A549 (cell line): Measurements from ENCODE around the gene ITIH3.

Source experiments
- MAZ ChIP-seq: fragments of 150-350 bp; IDR thresholded peaks from 2 replicates; pipeline ENCODE4 v1.6.1; 2014; ENCODE audit warnings: antibody characterized with exemption, low read depth, low read length, borderline replicate concordance
- POLR2A ChIP-seq: IDR thresholded peaks from 2 replicates; pipeline ENCODE4 v1.6.1; 2012; ENCODE audit warnings: mild to moderate bottlenecking, low read length
- RFX5 ChIP-seq: fragments of 450-650 bp; IDR thresholded peaks from 2 replicates; pipeline ENCODE4 v1.7.1; 2014; ENCODE audit warnings: antibody characterized with exemption, mild to moderate bottlenecking, moderate library complexity
- SMC3 ChIP-seq: fragments of >200 bp; sonication (Bioruptor Twin); formaldehyde crosslinking; IDR thresholded peaks from 3 replicates; pipeline ENCODE4 v1.6.1; 2018; ENCODE audit warnings: inconsistent platforms
- TF ChIP-seq, protein P1 (sequence below): fragments of 200-600 bp; sonication (generic); IDR thresholded peaks from 2 replicates; pipeline ENCODE4 v1.6.1; 2016; ENCODE audit warnings: antibody characterized with exemption, mild to moderate bottlenecking, moderate library complexity
- TF ChIP-seq, protein P2 (sequence below): fragments of >200 bp; sonication (Bioruptor Twin); formaldehyde crosslinking; IDR thresholded peaks from 3 replicates; pipeline ENCODE4 v1.5.1; 2016
- TF ChIP-seq, protein P3 (sequence below): IDR thresholded peaks from 2 replicates; pipeline ENCODE4 v1.6.1; 2012; ENCODE audit warnings: low read depth, borderline replicate concordance

GRCh38 chr3:52856666-52857065, 62.1 kb downstream of the ITIH3 start:
- TF ChIP-seq, protein P1, sequence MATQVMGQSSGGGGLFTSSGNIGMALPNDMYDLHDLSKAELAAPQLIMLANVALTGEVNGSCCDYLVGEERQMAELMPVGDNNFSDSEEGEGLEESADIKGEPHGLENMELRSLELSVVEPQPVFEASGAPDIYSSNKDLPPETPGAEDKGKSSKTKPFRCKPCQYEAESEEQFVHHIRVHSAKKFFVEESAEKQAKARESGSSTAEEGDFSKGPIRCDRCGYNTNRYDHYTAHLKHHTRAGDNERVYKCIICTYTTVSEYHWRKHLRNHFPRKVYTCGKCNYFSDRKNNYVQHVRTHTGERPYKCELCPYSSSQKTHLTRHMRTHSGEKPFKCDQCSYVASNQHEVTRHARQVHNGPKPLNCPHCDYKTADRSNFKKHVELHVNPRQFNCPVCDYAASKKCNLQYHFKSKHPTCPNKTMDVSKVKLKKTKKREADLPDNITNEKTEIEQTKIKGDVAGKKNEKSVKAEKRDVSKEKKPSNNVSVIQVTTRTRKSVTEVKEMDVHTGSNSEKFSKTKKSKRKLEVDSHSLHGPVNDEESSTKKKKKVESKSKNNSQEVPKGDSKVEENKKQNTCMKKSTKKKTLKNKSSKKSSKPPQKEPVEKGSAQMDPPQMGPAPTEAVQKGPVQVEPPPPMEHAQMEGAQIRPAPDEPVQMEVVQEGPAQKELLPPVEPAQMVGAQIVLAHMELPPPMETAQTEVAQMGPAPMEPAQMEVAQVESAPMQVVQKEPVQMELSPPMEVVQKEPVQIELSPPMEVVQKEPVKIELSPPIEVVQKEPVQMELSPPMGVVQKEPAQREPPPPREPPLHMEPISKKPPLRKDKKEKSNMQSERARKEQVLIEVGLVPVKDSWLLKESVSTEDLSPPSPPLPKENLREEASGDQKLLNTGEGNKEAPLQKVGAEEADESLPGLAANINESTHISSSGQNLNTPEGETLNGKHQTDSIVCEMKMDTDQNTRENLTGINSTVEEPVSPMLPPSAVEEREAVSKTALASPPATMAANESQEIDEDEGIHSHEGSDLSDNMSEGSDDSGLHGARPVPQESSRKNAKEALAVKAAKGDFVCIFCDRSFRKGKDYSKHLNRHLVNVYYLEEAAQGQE, result no peak
- TF ChIP-seq RFX5 (no peak), MAZ (no peak), POLR2A (no peak), SMC3 (no peak)
- TF ChIP-seq, protein P2, sequence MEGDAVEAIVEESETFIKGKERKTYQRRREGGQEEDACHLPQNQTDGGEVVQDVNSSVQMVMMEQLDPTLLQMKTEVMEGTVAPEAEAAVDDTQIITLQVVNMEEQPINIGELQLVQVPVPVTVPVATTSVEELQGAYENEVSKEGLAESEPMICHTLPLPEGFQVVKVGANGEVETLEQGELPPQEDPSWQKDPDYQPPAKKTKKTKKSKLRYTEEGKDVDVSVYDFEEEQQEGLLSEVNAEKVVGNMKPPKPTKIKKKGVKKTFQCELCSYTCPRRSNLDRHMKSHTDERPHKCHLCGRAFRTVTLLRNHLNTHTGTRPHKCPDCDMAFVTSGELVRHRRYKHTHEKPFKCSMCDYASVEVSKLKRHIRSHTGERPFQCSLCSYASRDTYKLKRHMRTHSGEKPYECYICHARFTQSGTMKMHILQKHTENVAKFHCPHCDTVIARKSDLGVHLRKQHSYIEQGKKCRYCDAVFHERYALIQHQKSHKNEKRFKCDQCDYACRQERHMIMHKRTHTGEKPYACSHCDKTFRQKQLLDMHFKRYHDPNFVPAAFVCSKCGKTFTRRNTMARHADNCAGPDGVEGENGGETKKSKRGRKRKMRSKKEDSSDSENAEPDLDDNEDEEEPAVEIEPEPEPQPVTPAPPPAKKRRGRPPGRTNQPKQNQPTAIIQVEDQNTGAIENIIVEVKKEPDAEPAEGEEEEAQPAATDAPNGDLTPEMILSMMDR, result no peak
- TF ChIP-seq, protein P3, sequence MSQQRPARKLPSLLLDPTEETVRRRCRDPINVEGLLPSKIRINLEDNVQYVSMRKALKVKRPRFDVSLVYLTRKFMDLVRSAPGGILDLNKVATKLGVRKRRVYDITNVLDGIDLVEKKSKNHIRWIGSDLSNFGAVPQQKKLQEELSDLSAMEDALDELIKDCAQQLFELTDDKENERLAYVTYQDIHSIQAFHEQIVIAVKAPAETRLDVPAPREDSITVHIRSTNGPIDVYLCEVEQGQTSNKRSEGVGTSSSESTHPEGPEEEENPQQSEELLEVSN, result no peak
